Common myeloid progenitor, CD34-positive (primary cell): Measurements from ENCODE around the gene TNFRSF1B.
A peak's percentile ranks its signal among the peaks of the same experiment; 100 is the strongest.

Source experiments
- CTCF ChIA-PET: fragments of 350-600 bp; sonication (Branson Sonifier 250); formaldehyde crosslinking; loops from one replicate; lab custom pipeline; 2021; ENCODE audit warnings: antibody characterized with exemption; lab: Charles Lee
- POLR2A ChIA-PET: fragments of 350-600 bp; sonication (Branson Sonifier 250); formaldehyde crosslinking; loops from one replicate; lab custom pipeline; 2021; ENCODE audit warnings: antibody characterized with exemption; lab: Charles Lee
- DNase-seq, 3 donors: peaks; one replicate each; pipeline versions ENCODE4 v3.0.0 to v3.0.0-alpha.2; 2013
- H3K27ac ChIP-seq, 2 experiments: 1 replicate in 1 of 2; 2 replicates in 1 of 2; pipeline ENCODE4 v1.7.0; 2013; ENCODE audit warnings: inconsistent platforms in 2 of 2, low read length in 2 of 2, mild to moderate bottlenecking in 2 of 2, low read depth in 1 of 2, moderate library complexity in 1 of 2; ENCODE audit not compliant: severe bottlenecking in 2 of 2, insufficient read depth in 1 of 2, poor library complexity in 1 of 2
- H3K27me3 ChIP-seq, 5 experiments: replicated peaks in 2 of 5; 1 replicate in 3 of 5; 2 replicates in 2 of 5; pipeline versions ENCODE4 v1.6.1 to v1.7.0; 2013; ENCODE audit warnings: low read length in 4 of 5, mild to moderate bottlenecking in 2 of 5, moderate library complexity in 2 of 5, inconsistent platforms in 1 of 5; ENCODE audit not compliant: insufficient read depth in 5 of 5, control insufficient read depth in 4 of 5
- H3K36me3 ChIP-seq, 4 experiments: 1 replicate in 2 of 4; 2 replicates in 2 of 4; pipeline versions ENCODE4 v1.6.1 to v1.7.0; 2013; ENCODE audit warnings: low read length in 3 of 4, control low read depth in 1 of 4, mild to moderate bottlenecking in 1 of 4; ENCODE audit not compliant: control insufficient read depth in 4 of 4, insufficient read depth in 4 of 4
- H3K4me1 ChIP-seq, 4 experiments: 1 replicate in 3 of 4; 2 replicates in 1 of 4; pipeline versions ENCODE4 v1.6.1 to v1.7.1; 2013; ENCODE audit warnings: low read length in 3 of 4, mild to moderate bottlenecking in 3 of 4, control low read depth in 1 of 4, inconsistent platforms in 1 of 4, moderate library complexity in 1 of 4; ENCODE audit not compliant: control insufficient read depth in 4 of 4, insufficient read depth in 4 of 4; ENCODE audit errors: control extremely low read depth in 1 of 4
- H3K4me3 ChIP-seq, 7 experiments: 1 replicate in 4 of 7; 2 replicates in 3 of 7; pipeline versions ENCODE4 v1.5.1 to v1.7.0; 2013; ENCODE audit warnings: mild to moderate bottlenecking in 7 of 7, low read length in 6 of 7, moderate library complexity in 6 of 7, inconsistent platforms in 2 of 7, low read depth in 2 of 7, control low read depth in 1 of 7; ENCODE audit not compliant: insufficient read depth in 4 of 7, control insufficient read depth in 1 of 7; ENCODE audit errors: extremely low read depth in 1 of 7
- H3K9me3 ChIP-seq, 5 experiments: 1 replicate in 4 of 5; 2 replicates in 1 of 5; pipeline versions ENCODE4 v1.6.1 to v1.7.1; 2013; ENCODE audit warnings: low read length in 4 of 5, mild to moderate bottlenecking in 2 of 5, inconsistent platforms in 1 of 5, low read depth in 1 of 5, moderate library complexity in 1 of 5; ENCODE audit not compliant: control insufficient read depth in 4 of 5, insufficient read depth in 2 of 5; ENCODE audit errors: control extremely low read depth in 1 of 5
- WGBS: methylation state at CpG from one replicate; pipeline ENCODE4 v1.1.5; 2013; ENCODE audit not compliant: insufficient coverage; 5-methylcytosine and 5-hydroxymethylcytosine counted together

TNFRSF1B gene

DNA sequence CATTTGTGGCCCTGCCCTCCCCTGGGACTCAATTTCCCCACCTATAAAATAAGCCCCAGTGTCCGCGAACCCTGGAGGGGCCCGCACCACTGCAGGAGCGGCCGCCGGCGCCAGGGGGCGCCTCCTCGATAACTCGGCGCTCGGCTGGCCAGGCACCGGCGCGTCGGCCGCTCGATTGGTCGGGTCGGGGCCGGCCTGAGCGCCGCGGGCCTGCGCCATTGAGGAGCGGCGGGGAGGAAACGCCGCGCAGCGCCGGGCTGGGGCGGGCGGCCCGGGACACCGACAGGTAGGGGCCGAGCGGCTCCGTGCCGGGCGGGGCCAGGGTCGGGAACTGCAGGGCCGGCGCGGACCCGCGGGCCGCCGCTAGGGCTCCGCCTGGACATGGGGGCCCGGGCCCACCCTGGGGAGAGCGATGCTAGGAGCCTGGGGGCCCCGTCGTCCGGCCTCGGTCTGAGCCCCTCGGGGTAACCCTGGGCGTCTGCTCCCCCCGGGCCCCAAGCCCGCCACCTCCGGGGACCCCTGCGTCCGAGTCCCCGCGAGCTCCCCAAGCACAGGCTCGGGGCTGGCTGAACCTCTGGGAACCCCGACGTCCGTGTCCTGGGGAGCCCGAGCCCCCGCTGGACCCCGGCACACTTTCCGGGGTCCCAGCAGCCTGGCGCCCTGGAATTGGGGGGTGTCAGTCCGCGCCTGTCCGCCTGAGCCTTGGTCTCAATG lies 63.2 kb downstream of the TNFRSF1B start, which contains the start of gene VPS13D:
Gene VPS13D, plus strand, starts transcription at position 196 of the 714 bp plus-strand sequence. CDS start 4,237 bp downstream, outside the sequence.
- Histone ChIP-seq H3K4me1 (peaks cover 4 to 12% (median 11%) of the 10 kb centered on the region in 4 experiments), H3K4me3 (peak within 1 kb of the TSS; percentile 69 to 92 (median 88)), H3K9me3 (no peaks in the 10 kb centered on the region), H3K36me3 (peaks cover 0 to 4% (median 0%) of the 10 kb centered on the region in 4 experiments), H3K27ac (peak within 1 kb of the TSS; percentile 25 to 84), H3K27me3 (no peaks in the 10 kb centered on the region)
- WGBS, result under 1% methylated on average over 54 of the region's 77 CpGs
- peak; percentile 78 to 88 (median 86) for DNase-seq
- POLR2A ChIA-PET, result interaction anchor here (0.5 kb wide), 1 partner anchor 36 kb away, joined by 3 read pairs; no protein-coding TSS in a partner anchor
- CTCF ChIA-PET, result interaction anchor here (0.8 to 2.5 kb wide), 4 partner anchors 11 to 119 kb away, joined by 3 to 15 read pairs (median 6); no protein-coding TSS in a partner anchor

DNA sequence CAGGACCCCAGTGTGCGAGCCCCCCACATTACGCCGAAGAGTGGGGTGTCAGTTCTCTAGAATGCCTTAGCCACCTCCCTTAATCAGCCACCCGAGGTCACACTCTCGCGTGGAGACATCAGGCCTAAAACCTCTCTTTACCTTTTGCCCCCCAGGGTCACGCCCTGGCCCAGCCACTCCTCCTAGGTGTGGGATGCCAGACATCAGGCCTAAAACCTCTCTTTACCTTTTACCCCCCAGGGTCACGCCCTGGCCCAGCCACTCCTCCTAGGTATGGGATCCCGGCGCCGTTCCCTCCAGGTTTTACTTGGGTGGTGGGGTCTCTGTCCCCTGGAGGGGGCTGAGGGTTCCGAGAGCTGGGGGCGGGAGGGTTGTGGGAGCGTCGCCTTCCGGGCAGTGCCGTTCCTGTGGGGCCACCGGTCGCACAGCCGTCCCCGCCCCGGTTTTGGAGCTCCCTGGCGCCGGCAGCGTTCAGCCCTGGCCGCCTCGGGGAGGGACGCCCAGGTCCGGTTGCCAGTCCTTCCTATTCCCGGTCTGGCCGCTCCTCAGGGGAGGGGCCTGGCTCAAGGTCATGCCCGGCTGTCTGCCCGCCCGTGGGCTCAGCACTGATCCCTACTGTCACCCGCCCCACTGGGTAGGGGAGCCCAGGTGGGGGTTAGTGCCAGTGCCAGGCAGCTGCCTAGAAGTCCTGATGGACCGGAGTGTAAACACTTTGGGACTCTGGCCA lies 63.9 kb downstream of the TNFRSF1B start:
- no peak for DNase-seq
- no peaks in the 10 kb centered on the region for H3K27me3 ChIP-seq
- peak overlapping the region; percentile 69 to 92 (median 88) for H3K4me3 ChIP-seq
- 3% methylated on average over 30 of the region's 36 CpGs for WGBS
- ChIA-PET CTCF (interaction anchor here (0.8 to 2.5 kb wide), 2 partner anchors 12 to 120 kb away, joined by 3 to 15 read pairs; no protein-coding TSS in a partner anchor), POLR2A (no interaction called here)
- peak overlapping the region; percentile 25 to 84 for H3K27ac ChIP-seq
- H3K4me1 ChIP-seq, result peaks cover 4 to 12% (median 11%) of the 10 kb centered on the region in 4 experiments
- no peaks in the 10 kb centered on the region for H3K9me3 ChIP-seq
- H3K36me3 ChIP-seq, result peaks cover 0 to 8% (median 2%) of the 10 kb centered on the region in 4 experiments

DNA sequence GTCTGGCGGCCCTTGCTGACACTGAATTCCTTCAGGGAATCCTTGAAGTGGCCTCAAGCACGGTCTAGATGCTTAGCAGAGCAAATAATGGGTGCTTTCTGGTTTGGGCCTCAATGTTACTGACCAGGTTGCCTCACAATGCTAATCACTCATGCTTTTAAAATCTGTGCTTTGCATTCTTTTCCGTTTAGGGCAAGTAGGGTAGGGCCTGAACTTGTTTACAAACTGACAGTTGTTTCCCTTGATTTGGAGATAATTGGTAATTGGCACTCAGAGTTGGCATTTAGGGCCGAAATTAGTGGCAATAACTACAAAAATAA lies 64.4 kb downstream of the TNFRSF1B start:
- Histone ChIP-seq H3K4me3 (peak overlapping the region in 6 of 7 experiments; percentile 72 to 92 (median 88)), H3K27ac (peak overlapping the region in 1 of 2 experiments; percentile 84), H3K4me1 (peaks cover 4 to 12% (median 11%) of the 10 kb centered on the region in 4 experiments), H3K9me3 (no peaks in the 10 kb centered on the region), H3K36me3 (peaks cover 0 to 8% (median 4%) of the 10 kb centered on the region in 4 experiments), H3K27me3 (no peaks in the 10 kb centered on the region)
- 83% methylated on average over 2 of the region's 4 CpGs for WGBS
- ChIA-PET CTCF (interaction anchor here (0.8 to 2.5 kb wide), 2 partner anchors 12 to 120 kb away, joined by 3 to 15 read pairs; no protein-coding TSS in a partner anchor), POLR2A (no interaction called here)
- no peak for DNase-seq

DNA sequence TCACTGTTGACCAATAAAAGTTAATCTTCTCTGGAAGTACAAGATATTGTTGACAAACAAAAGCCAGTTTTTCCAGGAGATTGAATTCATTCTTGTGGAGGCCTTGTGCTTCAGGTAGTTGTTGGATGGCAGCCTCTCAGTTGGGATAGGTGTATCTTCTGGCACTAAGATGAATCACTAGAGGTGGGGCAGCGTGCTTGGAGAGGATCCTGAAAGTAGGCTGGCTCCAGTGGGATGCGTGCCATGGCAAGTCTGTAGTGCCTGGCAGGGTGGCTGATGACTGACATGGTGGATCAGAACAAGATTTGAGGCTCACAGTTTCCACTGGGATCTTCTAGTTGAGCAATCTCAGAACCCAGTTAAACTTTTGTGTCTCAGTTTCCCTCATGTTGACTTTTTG lies 65.4 kb downstream of the TNFRSF1B start:
- Histone ChIP-seq H3K4me1 (peaks cover 4 to 12% (median 11%) of the 10 kb centered on the region in 4 experiments), H3K36me3 (peaks cover 0 to 12% (median 5%) of the 10 kb centered on the region in 4 experiments), H3K27ac (no peak overlapping the region), H3K9me3 (no peaks in the 10 kb centered on the region), H3K4me3 (no peak overlapping the region), H3K27me3 (no peaks in the 10 kb centered on the region)
- ChIA-PET POLR2A (no interaction called here), CTCF (interaction anchor here (0.7 kb wide), 1 partner anchor 108 kb away, joined by 3 read pairs; no protein-coding TSS in a partner anchor)
- WGBS, result 100% methylated on average over 2 of the region's 2 CpGs
- no peak for DNase-seq

DNA sequence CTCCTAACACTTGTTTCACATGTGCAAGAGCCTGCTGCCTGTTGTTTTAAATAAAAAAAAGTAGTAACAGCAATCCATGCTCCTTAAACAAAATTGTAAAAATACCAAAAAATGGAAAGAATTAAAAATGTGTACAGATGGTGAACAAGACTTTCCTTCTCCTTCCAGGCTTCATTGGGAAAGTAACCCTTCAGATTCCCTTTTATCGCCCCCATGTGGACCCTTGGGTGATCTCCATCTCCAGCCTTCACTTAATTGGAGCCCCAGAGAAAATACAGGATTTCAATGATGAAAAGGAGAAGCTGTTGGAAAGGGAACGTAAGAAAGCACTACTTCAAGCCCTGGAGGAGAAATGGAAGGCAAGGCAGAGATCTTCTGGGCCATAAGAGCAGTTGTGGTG lies 77.3 kb downstream of the TNFRSF1B start:
- H3K27me3 ChIP-seq, result no peaks in the 10 kb centered on the region
- H3K27ac ChIP-seq, result no peak overlapping the region
- no peak overlapping the region for H3K4me3 ChIP-seq
- POLR2A ChIA-PET, result interaction anchor here (0.6 kb wide), 1 partner anchor 11 kb away, joined by 4 read pairs; no protein-coding TSS in a partner anchor
- CTCF ChIA-PET, result interaction anchor here (0.6 to 1.5 kb wide), 7 partner anchors 9 to 142 kb away, joined by 3 to 8 read pairs (median 3); no protein-coding TSS in a partner anchor
- H3K9me3 ChIP-seq, result no peaks in the 10 kb centered on the region
- WGBS, result 80% methylated on average over 2 of the region's 2 CpGs
- H3K4me1 ChIP-seq, result no peaks in the 10 kb centered on the region
- DNase-seq, result peak in 2 of 3 donors; percentile 6 to 33
- peaks cover 10 to 53% (median 34%) of the 10 kb centered on the region in 4 experiments for H3K36me3 ChIP-seq

DNA sequence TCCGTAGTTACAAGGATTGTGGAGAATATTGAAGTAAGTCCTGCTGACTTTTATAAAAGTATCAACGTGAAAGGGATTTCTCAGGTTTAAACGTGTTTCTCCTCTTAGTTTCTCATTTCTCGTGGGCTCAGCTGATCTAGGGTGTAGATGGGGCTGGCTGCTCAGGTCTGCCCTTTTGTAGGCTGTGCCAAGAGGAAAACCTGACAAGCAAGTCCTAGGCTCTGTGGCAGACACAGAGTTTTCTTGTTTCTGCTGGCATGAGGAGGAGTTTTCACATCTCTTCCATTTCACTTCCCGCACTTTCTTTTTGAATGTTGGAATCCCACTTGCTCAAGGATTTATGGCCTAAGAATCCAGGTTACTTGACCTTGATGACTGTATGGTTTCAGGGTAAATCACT lies 77.8 kb downstream of the TNFRSF1B start:
- CTCF ChIA-PET, result interaction anchor here (0.6 to 1.5 kb wide), 7 partner anchors 10 to 143 kb away, joined by 3 to 8 read pairs (median 3); no protein-coding TSS in a partner anchor

More for the DNA sequence above, 77.8 kb downstream of the TNFRSF1B start:
- 100% methylated on average over 3 of the region's 5 CpGs for WGBS
- peaks cover 15 to 58% (median 36%) of the 10 kb centered on the region in 4 experiments for H3K36me3 ChIP-seq
- H3K4me1 ChIP-seq, result no peaks in the 10 kb centered on the region
- H3K4me3 ChIP-seq, result no peak overlapping the region
- DNase-seq, result no peak
- H3K27ac ChIP-seq, result no peak overlapping the region
- POLR2A ChIA-PET, result interaction anchor here (0.6 kb wide), 1 partner anchor 11 kb away, joined by 4 read pairs; no protein-coding TSS in a partner anchor
- no peaks in the 10 kb centered on the region for H3K9me3 ChIP-seq
- H3K27me3 ChIP-seq, result no peaks in the 10 kb centered on the region
